PC-3 (cell line): ENCODE data around the gene BORCS8.

Experiments
- EZH2 ChIP-seq: fragments of 300-600 bp; sonication (generic); IDR thresholded peaks from one replicate; pipeline ENCODE4 v1.6.1; 2017; ENCODE audit warnings: antibody characterized with exemption, mild to moderate bottlenecking, low read length; ENCODE audit not compliant: unreplicated experiment
- EZH2phosphoT487 ChIP-seq: fragments of 300-600 bp; sonication (generic); IDR thresholded peaks from 2 replicates; pipeline ENCODE4 v1.6.1; 2018; ENCODE audit warnings: mild to moderate bottlenecking, antibody characterized with exemption, low read length, borderline replicate concordance
- TF ChIP-seq, protein P1 (sequence below): fragments of 300-600 bp; sonication (generic); conservative IDR thresholded peaks from 2 replicates; pipeline ENCODE4 v1.5.1; 2017; ENCODE audit warnings: antibody characterized with exemption, low read depth, mild to moderate bottlenecking, low read length

GRCh38 chr19:19142347-19142746 lies 49.6 kb downstream of the BORCS8 start:
- TF ChIP-seq EZH2 (no peak), EZH2phosphoT487 (no peak)
- TF ChIP-seq, protein P1, sequence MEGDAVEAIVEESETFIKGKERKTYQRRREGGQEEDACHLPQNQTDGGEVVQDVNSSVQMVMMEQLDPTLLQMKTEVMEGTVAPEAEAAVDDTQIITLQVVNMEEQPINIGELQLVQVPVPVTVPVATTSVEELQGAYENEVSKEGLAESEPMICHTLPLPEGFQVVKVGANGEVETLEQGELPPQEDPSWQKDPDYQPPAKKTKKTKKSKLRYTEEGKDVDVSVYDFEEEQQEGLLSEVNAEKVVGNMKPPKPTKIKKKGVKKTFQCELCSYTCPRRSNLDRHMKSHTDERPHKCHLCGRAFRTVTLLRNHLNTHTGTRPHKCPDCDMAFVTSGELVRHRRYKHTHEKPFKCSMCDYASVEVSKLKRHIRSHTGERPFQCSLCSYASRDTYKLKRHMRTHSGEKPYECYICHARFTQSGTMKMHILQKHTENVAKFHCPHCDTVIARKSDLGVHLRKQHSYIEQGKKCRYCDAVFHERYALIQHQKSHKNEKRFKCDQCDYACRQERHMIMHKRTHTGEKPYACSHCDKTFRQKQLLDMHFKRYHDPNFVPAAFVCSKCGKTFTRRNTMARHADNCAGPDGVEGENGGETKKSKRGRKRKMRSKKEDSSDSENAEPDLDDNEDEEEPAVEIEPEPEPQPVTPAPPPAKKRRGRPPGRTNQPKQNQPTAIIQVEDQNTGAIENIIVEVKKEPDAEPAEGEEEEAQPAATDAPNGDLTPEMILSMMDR = no peak
